HG02885 (cell line): ENCODE results near the gene MIEF1.

ENCODE experiments used
- ATAC-seq: cut with Tn5 transposase; IDR thresholded peaks from one replicate; pipeline ENCODE4 v1.9.1; 2021; ENCODE audit warnings: mild to moderate bottlenecking; ENCODE audit not compliant: unreplicated experiment, poor library complexity

MIEF1 gene

GRCh38 chr22:39470451-39471291, 31.4 kb upstream of the MIEF1 start:
- ATAC-seq = no peak

GRCh38 chr22:39471381-39472141, 30.5 kb upstream of the MIEF1 start:
- no peak for ATAC-seq

- no peak for ATAC-seq
Observed at GRCh38 chr22:39472570-39473556, 29.2 kb upstream of the MIEF1 start.

- ATAC-seq = no peak
Observed at GRCh38 chr22:39473851-39474250, 28.2 kb upstream of the MIEF1 start.

- no peak for ATAC-seq
Observed at GRCh38 chr22:39474351-39475111, 27.6 kb upstream of the MIEF1 start.

- no peak for ATAC-seq
Observed at GRCh38 chr22:39475337-39475736, 26.8 kb upstream of the MIEF1 start.

- no peak for ATAC-seq
Observed at GRCh38 chr22:39475902-39476301, 26.2 kb upstream of the MIEF1 start.

GRCh38 chr22:39476664-39477063, 25.4 kb upstream of the MIEF1 start:
- ATAC-seq = no peak

GRCh38 chr22:39477542-39477941, 24.5 kb upstream of the MIEF1 start:
- ATAC-seq = no peak

- no peak for ATAC-seq
Observed at GRCh38 chr22:39478441-39478850, 23.6 kb upstream of the MIEF1 start.

GRCh38 chr22:39479254-39479653, 22.8 kb upstream of the MIEF1 start:
- no peak for ATAC-seq

GRCh38 chr22:39480557-39480956, 21.5 kb upstream of the MIEF1 start:
- no peak for ATAC-seq

GRCh38 chr22:39481054-39481453, 21.0 kb upstream of the MIEF1 start:
- ATAC-seq = no peak

GRCh38 chr22:39481595-39481994, 20.5 kb upstream of the MIEF1 start:
- ATAC-seq = no peak

- no peak for ATAC-seq
Observed at GRCh38 chr22:39482768-39483167, 19.3 kb upstream of the MIEF1 start.

- no peak for ATAC-seq
Observed at GRCh38 chr22:39486951-39487825, 14.9 kb upstream of the MIEF1 start.

GRCh38 chr22:39487826-39488520, 14.1 kb upstream of the MIEF1 start:
- ATAC-seq = no peak

- no peak for ATAC-seq
Observed at GRCh38 chr22:39488563-39489083, 13.5 kb upstream of the MIEF1 start.
